PC-9 (cell line): ENCODE results near the gene RTBDN. TPM values are rescaled to one million over a fixed set of nuclear protein-coding genes. Genes with fewer than 3 reads are reported as not detected.
"Not testable (repeated sequence)": the region's sequence is repeated elsewhere in the genome, so short reads cannot be mapped to it uniquely, and the experiment has no call there.

Experiments
- BruUV-seq: library from RNA; stranded (reverse); fragments of 400-500 nt; replicated peaks from 2 replicates; lab custom pipeline; 2021; lab: Mats Ljungman, UMichigan
- CTCF ChIA-PET: fragments of 300-600 bp; sonication (Branson Sonifier 250); formaldehyde crosslinking; loops from one replicate; lab custom pipeline; 2022; ENCODE audit warnings: antibody characterized with exemption; lab: Charles Lee
- POLR2A ChIA-PET: fragments of 300-600 bp; sonication (Branson Sonifier 250); formaldehyde crosslinking; loops from one replicate; lab custom pipeline; 2022; ENCODE audit warnings: antibody characterized with exemption; ENCODE audit not compliant: unreplicated experiment; lab: Charles Lee
- DNase-seq, 2 experiments: peaks; one replicate each; pipeline versions ENCODE4 v3.0.0 to v3.0.0-alpha.2; 2015 to 2022; ENCODE audit warnings: mixed read lengths in 1 of 2
- H2AFZ ChIP-seq: fragments of 200-600 bp; sonication (generic); 2 replicates; pipeline ENCODE4 v1.8.1; 2017; ENCODE audit warnings: antibody characterized with exemption
- H3F3A ChIP-seq: fragments of 200-600 bp; sonication (generic); 2 replicates; pipeline ENCODE4 v1.8.1; 2017; ENCODE audit warnings: antibody characterized with exemption, mild to moderate bottlenecking, low read depth; ENCODE audit not compliant: insufficient read depth
- H3K27ac ChIP-seq: fragments of 200-600 bp; sonication (generic); 2 replicates; pipeline ENCODE4 v1.6.1; 2016; ENCODE audit warnings: mixed run types
- H3K27me3 ChIP-seq: fragments of 200-600 bp; sonication (generic); 2 replicates; pipeline ENCODE4 v1.6.1; 2016; ENCODE audit warnings: low read depth, mixed run types; ENCODE audit not compliant: insufficient read depth
- H3K36me3 ChIP-seq: fragments of 200-600 bp; sonication (generic); 2 replicates; pipeline ENCODE4 v1.6.1; 2016; ENCODE audit warnings: low read depth, mixed run types
- H3K4me1 ChIP-seq: fragments of 200-600 bp; sonication (generic); replicated peaks from 2 replicates; pipeline ENCODE4 v1.6.1; 2016; ENCODE audit warnings: mixed run types; ENCODE audit not compliant: insufficient read depth
- H3K4me2 ChIP-seq: fragments of 200-600 bp; sonication (generic); 2 replicates; pipeline ENCODE4 v1.6.1; 2017; ENCODE audit warnings: mixed run types
- H3K4me3 ChIP-seq: fragments of 200-600 bp; sonication (generic); 2 replicates; pipeline ENCODE4 v1.6.1; 2016; ENCODE audit warnings: mixed run types
- H3K79me2 ChIP-seq: fragments of 200-600 bp; sonication (generic); 2 replicates; pipeline ENCODE4 v1.6.1; 2017; ENCODE audit warnings: low read depth, mixed run types
- H3K9me2 ChIP-seq: fragments of 200-600 bp; sonication (generic); 2 replicates; pipeline ENCODE4 v1.8.1; 2017; ENCODE audit warnings: mild to moderate bottlenecking; ENCODE audit not compliant: insufficient read depth
- H3K9me3 ChIP-seq: fragments of 200-600 bp; sonication (generic); 2 replicates; pipeline ENCODE4 v1.8.1; 2016; ENCODE audit warnings: low read depth; ENCODE audit not compliant: insufficient read depth
- H4K20me1 ChIP-seq: fragments of 200-600 bp; sonication (generic); 2 replicates; pipeline ENCODE4 v1.8.1; 2017; ENCODE audit not compliant: insufficient read depth
- CTCF ChIP-seq: fragments of 200-600 bp; sonication (generic); conservative IDR thresholded peaks from 2 replicates; pipeline ENCODE4 v1.6.1; 2017; ENCODE audit warnings: mixed run types, antibody characterized with exemption, mild to moderate bottlenecking, moderate library complexity
- EZH2 ChIP-seq: fragments of 200-600 bp; sonication (generic); IDR thresholded peaks from 2 replicates; pipeline ENCODE4 v1.8.0; 2017; ENCODE audit warnings: antibody characterized with exemption, low read depth
- intact Hi-C: fragments of 100-400 bp; cut with micrococcal nuclease; formaldehyde crosslinking; loops from one replicate; pipeline ENCODE4 v1.10.0; 2022; ENCODE audit not compliant: unreplicated experiment
- total RNA-seq: library from RNA; stranded (reverse); gene quantifications from 2 replicates; pipeline ENCODE4 v1.2.3, GENCODE V29; 2021

The RTBDN gene
- total RNA-seq, 1 experiment from 2014 or later = 1.0 TPM

GRCh38 chr19:12847159-12848139 lies 13.1 kb upstream of the RTBDN start:
- no peaks in the 10 kb centered on the region for H3K9me2 ChIP-seq
- peak overlapping the region; percentile 84 for H3K4me2 ChIP-seq
- no peaks in the 10 kb centered on the region for H3K79me2 ChIP-seq
- POLR2A ChIA-PET = interaction anchor here (0.5 to 0.7 kb wide), 2 partner anchors 52 to 447 kb away, joined by 3 to 10 read pairs; partner anchors contain the start of gene ZNF799
- no TSS peak for BruUV-seq
- intact Hi-C loops = loop anchor here (1.0 to 2.0 kb wide), 2 partner anchors 51 to 81 kb away; no protein-coding TSS in a partner anchor
- H4K20me1 ChIP-seq = no peaks in the 10 kb centered on the region
- CTCF ChIA-PET = interaction anchor here (0.5 to 1.5 kb wide), 12 partner anchors 19 to 169 kb away, joined by 3 to 14 read pairs (median 4); partner anchors contain the start of genes DNASE2 and GCDH
- H3F3A ChIP-seq = peaks cover 12% of the 10 kb centered on the region; the same call in 1 of the 2 replicates
- H3K27me3 ChIP-seq = no peaks in the 10 kb centered on the region
- peak overlapping the region; percentile 84 for H2AFZ ChIP-seq
- TF ChIP-seq CTCF (peak; percentile 99), EZH2 (no peak)
- no peaks in the 10 kb centered on the region for H3K9me3 ChIP-seq
- H3K36me3 ChIP-seq = no peaks in the 10 kb centered on the region
- peak overlapping the region; percentile 49; the same call in 1 of the 2 replicates for H3K4me3 ChIP-seq
- 0 out of 2 replicates have a peak, but pooled peaks cover 3% of the 10 kb centered on the region for H3K4me1 ChIP-seq
- DNase-seq = peak; percentile 76 to 92
- no peak overlapping the region for H3K27ac ChIP-seq

GRCh38 chr19:12846613-12847012 lies 12.2 kb upstream of the RTBDN start:
- intact Hi-C loops = loop anchor here (1.0 to 2.0 kb wide), 2 partner anchors 50 to 80 kb away; no protein-coding TSS in a partner anchor
- not testable (repeated sequence) for BruUV-seq, H3K9me3 ChIP-seq

GRCh38 chr19:12843999-12844732 lies 9.8 kb upstream of the RTBDN start:
- Histone ChIP-seq H3K36me3 (no peaks in the 10 kb centered on the region), H3K4me1 (peaks cover 10% of the 10 kb centered on the region; the same call in 1 of the 2 replicates), H3K27me3 (no peaks in the 10 kb centered on the region), H3K4me2 (no peak overlapping the region), H3K9me3 (no peaks in the 10 kb centered on the region), H4K20me1 (no peaks in the 10 kb centered on the region), H3K9me2 (no peaks in the 10 kb centered on the region), H3F3A (peaks cover 30% of the 10 kb centered on the region), H3K79me2 (no peaks in the 10 kb centered on the region), H2AFZ (no peak overlapping the region), H3K27ac (no peak overlapping the region), H3K4me3 (no peak overlapping the region)
- POLR2A ChIA-PET = interaction anchor here (0.6 kb wide), 1 partner anchor 51 kb away, joined by 8 read pairs; no protein-coding TSS in a partner anchor
- intact Hi-C loops = no loop called here
- DNase-seq = no peak
- CTCF ChIA-PET = interaction anchor here (0.6 to 0.7 kb wide), 2 partner anchors 487 to 888 kb away, joined by 4 read pairs; no protein-coding TSS in a partner anchor
- BruUV-seq = no TSS peak
- TF ChIP-seq CTCF = no peak
- no peak for TF ChIP-seq EZH2

More at GRCh38 chr19:12846613-12847012, 12.2 kb upstream of the RTBDN start:
- H3K4me2 ChIP-seq, H3K4me1 ChIP-seq, H3K79me2 ChIP-seq, H2AFZ ChIP-seq, H3K4me3 ChIP-seq, H3K27me3 ChIP-seq, H3K36me3 ChIP-seq, H4K20me1 ChIP-seq, H3K27ac ChIP-seq, DNase-seq, H3K9me2 ChIP-seq: not testable (repeated sequence)
- POLR2A ChIA-PET = interaction anchor here (0.5 to 0.7 kb wide), 3 partner anchors 128 to 1692 kb away, joined by 4 to 10 read pairs (median 9); partner anchors contain the start of gene ZNF799
- H3F3A ChIP-seq = peaks cover 14% of the 10 kb centered on the region; the same call in 1 of the 2 replicates
- CTCF ChIA-PET = interaction anchor here (0.5 to 1.5 kb wide), 3 partner anchors 80 to 1522 kb away, joined by 3 to 10 read pairs (median 5); no protein-coding TSS in a partner anchor
